Ovary (tissue), 9 donors: Measurements from ENCODE around the gene MEGF6. TPM values are rescaled to one million over a fixed set of nuclear protein-coding genes. Genes with fewer than 3 reads are reported as not detected.
"Not testable (repeated sequence)": the region's sequence is repeated elsewhere in the genome, so short reads cannot be mapped to it uniquely, and the experiment has no call there.

Source experiments
- DNase-seq, 5 donors: peaks; one replicate each; pipeline ENCODE4 v3.0.0-alpha.2; 2019 to 2020
- H3K27ac ChIP-seq, 2 donors: fragments of 200-600 bp; one replicate each; pipeline versions ENCODE4 v1.5.1 to v1.8.0; 2019 to 2022
- H3K27me3 ChIP-seq: fragments of 200-600 bp; one replicate; pipeline ENCODE4 v1.8.0; 2022
- H3K36me3 ChIP-seq: fragments of 200-600 bp; sonication (generic); one replicate; pipeline ENCODE4 v1.5.1; 2019
- H3K4me1 ChIP-seq: one replicate; pipeline ENCODE4 v1.8.1; 2013; ENCODE audit warnings: mild to moderate bottlenecking, moderate library complexity; ENCODE audit not compliant: insufficient read depth
- H3K4me3 ChIP-seq: fragments of 200-600 bp; sonication (generic); one replicate; pipeline ENCODE4 v1.5.1; 2017
- H3K9me3 ChIP-seq, 2 donors: fragments of 200-600 bp in 1 of 2; sonication (generic) in 1 of 2; one replicate each; pipeline versions ENCODE4 v1.5.1 to v1.8.1; 2013 to 2019; ENCODE audit warnings: mild to moderate bottlenecking in 1 of 2, moderate library complexity in 1 of 2
- EP300 ChIP-seq: sonication (generic); formaldehyde crosslinking; IDR thresholded peaks from one replicate; pipeline ENCODE4 v1.6.1; 2017; ENCODE audit warnings: antibody characterized with exemption
- POLR2A ChIP-seq: fragments of 450-650 bp; IDR thresholded peaks from one replicate; pipeline ENCODE4 v1.6.1; 2017; ENCODE audit warnings: antibody characterized with exemption, mild to moderate bottlenecking, moderate library complexity
- WGBS, 3 donors: extraction: QIAGEN DNeasy Blood & Tissue Kit in 1 of 3; methylation state at CpG; one replicate each; pipeline versions ENCODE4 v1.1.5 to v1.1.7; 2013 to 2017; 5-methylcytosine and 5-hydroxymethylcytosine counted together
- intact Hi-C, 4 donors: fragments of 100-400 bp; cut with DNase I; formaldehyde crosslinking; loops; one replicate each; pipeline versions ENCODE4 v1.11.0 to v1.15.1; 2022 to 2023
- polyA plus RNA-seq, 2 donors: library from polyadenylated mRNA; stranded (reverse); fragments of 200-250 nt in 1 of 2; fragments of 350-450 nt in 1 of 2; fragmentation: Illumina TruSeq in 1 of 2; extraction: RNeasy Lipid Tissue Mini Kit (QIAGEN cat#74804) in 1 of 2; gene quantifications; one replicate each; pipeline ENCODE4 v1.2.3, GENCODE V29; 2013 to 2014
- total RNA-seq, 7 donors: library from RNA; depleted of rRNA in 2 of 7; stranded (reverse); fragments of >200 nt in 2 of 7; fragmentation: NEBNext Ultra II Directional in 3 of 7; extraction: Animal tissue kit (Norgen Biotek cat#: 25700) in 3 of 7; gene quantifications; one replicate each; pipeline versions ENCODE4 v1.1.0 to v1.2.4, GENCODE V29; 2016 to 2023
- TF ChIP-seq, protein P1 (sequence below), 3 donors: fragments of 450-650 bp in 2 of 3; fragments of 200-600 bp in 1 of 3; IDR thresholded peaks; one replicate each; pipeline versions ENCODE4 v1.5.1 to v1.8.0; 2016 to 2022; ENCODE audit warnings: antibody characterized with exemption in 3 of 3, mild to moderate bottlenecking in 1 of 3
- donor health status: DM: no; HTN: no; CAD: no; lungs with moderate emphysema.
- donor health status: DM: no; HTN: no; CAD: no.
- donor health status: Bipolar disorder and iron deficiency.
- donor health status: DM: yes; HTN: yes; CAD: no.
- donor health status: DM: no; HTN: no; CAD: no.
- donor health status: DM: yes; HTN: yes; CAD: no.

MEGF6 gene
- total and polyA plus RNA-seq, 9 donors: 0.10 to 117 (median 12.5) TPM

DNA sequence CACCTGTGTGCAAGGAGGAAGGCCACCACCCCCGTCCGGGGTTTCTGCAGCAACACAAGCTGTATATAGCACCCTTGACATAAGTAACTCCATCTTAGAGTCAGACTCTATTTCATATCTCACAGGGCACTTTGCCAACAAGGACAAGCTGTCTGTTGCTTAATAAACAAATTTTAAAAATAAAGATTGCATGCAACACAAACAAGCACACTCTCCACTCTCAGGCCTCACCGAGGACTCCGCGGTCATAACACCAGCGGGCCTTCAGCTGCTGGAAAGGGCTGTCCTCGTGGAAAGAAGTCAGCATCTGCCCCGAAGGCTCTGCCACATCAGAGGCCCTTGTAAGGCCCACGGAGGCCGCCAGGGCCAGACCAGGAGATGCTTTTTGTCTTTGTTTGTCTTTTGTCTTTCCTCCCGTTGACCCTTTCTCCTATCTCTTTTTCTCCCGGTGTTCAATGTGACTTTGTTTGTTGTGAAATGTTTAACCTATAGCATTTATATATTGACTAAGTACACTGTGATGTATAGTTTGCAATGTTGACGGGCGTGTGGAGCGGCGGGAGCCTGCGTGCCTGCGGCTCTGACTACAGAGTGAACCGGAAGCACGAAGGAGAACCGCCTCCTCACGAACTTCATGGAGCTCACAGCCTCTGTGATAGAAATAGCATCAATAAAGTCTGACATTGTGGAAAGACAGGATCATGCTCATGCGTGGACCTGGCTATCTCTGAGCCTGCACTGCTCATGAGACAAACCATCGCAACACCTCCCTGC is 24.1 kb downstream of the MEGF6 start:
- intact Hi-C loops: no loop called here
- TF ChIP-seq EP300 (no peak), POLR2A (no peak)
- TF ChIP-seq, protein P1, sequence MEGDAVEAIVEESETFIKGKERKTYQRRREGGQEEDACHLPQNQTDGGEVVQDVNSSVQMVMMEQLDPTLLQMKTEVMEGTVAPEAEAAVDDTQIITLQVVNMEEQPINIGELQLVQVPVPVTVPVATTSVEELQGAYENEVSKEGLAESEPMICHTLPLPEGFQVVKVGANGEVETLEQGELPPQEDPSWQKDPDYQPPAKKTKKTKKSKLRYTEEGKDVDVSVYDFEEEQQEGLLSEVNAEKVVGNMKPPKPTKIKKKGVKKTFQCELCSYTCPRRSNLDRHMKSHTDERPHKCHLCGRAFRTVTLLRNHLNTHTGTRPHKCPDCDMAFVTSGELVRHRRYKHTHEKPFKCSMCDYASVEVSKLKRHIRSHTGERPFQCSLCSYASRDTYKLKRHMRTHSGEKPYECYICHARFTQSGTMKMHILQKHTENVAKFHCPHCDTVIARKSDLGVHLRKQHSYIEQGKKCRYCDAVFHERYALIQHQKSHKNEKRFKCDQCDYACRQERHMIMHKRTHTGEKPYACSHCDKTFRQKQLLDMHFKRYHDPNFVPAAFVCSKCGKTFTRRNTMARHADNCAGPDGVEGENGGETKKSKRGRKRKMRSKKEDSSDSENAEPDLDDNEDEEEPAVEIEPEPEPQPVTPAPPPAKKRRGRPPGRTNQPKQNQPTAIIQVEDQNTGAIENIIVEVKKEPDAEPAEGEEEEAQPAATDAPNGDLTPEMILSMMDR (IDR thresholded peaks at IDR 0.05): no peak
- Histone ChIP-seq H3K4me1 (no peaks in the 10 kb centered on the region), H3K36me3 (no peaks in the 10 kb centered on the region), H3K27me3 (no peaks in the 10 kb centered on the region), H3K9me3 (no peaks in the 10 kb centered on the region), H3K4me3 (no peak overlapping the region), H3K27ac (no peak overlapping the region)
- WGBS, 3 donors: 42 to 58% (median 52%) methylated on average over 24 of the region's 24 CpGs
- no peak for DNase-seq

DNA sequence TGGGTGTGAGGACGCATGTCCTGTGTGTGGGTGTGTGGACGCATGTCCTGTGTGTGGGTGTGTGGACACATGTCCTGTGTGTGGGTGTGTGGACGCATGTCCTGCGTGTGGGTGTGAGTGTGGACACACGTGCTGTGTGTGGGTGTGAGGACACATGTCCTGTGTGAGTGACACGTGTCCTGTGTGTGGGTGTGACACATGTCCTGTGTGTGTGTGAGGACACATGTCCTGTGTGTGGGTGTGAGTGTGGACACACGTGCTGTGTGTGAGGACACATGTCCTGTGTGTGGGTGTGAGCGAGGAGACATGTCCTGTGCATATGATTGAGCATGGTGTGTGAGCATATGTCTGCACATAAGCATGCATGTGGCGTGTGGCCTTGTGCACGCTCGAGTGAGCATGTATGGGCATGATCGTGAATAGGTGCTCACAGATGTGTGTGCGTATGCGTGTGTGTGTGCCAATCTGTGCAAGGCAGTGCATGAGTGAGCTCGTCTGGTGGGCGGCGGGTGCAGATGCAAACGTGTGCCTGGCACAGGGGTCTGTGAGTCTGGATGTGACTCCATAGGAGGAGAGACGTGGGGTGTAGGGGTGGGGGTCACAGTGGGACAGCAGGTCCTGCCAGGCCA is 25.3 kb downstream of the MEGF6 start:
- TF ChIP-seq EP300: no peak
- TF ChIP-seq, protein P1 (IDR thresholded peaks at IDR 0.05): no peak
- Histone ChIP-seq H3K9me3 (no peaks in the 10 kb centered on the region), H3K4me3 (no peak overlapping the region), H3K27ac (no peak overlapping the region), H3K27me3 (no peaks in the 10 kb centered on the region), H3K36me3 (no peaks in the 10 kb centered on the region), H3K4me1 (no peaks in the 10 kb centered on the region)
- no peak for DNase-seq
- 86 to 91% (median 89%) methylated on average over 19 of the region's 19 CpGs for WGBS, 3 donors
- intact Hi-C loops: no loop called here

DNA sequence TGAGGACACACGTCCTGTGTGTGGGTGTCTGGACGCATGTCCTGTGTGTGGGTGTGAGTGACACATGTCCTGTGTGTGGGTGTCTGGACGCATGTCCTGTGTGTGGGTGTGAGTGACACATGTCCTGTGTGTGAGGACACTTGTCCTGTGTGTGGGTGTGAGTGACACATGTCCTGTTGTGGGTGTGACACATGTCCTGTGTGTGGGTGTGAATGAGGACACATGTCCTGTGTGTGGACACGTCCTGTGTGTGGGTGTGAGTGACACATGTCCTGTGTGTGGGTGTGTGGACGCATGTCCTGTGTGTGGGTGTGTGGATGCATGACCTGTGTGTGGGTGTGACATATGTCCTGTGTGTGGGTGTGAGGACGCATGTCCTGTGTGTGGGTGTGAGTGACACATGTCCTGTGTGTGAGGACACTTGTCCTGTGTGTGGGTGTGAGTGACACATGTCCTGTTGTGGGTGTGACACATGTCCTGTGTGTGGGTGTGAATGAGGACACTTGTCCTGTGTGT is 25.9 kb downstream of the MEGF6 start:
- intact Hi-C loops, H3K9me3 ChIP-seq, H3K4me1 ChIP-seq, H3K27me3 ChIP-seq, DNase-seq, H3K36me3 ChIP-seq, H3K27ac ChIP-seq, H3K4me3 ChIP-seq: not testable (repeated sequence)
- 69 to 76% (median 76%) methylated on average over 6 of the region's 6 CpGs for WGBS, 3 donors

DNA sequence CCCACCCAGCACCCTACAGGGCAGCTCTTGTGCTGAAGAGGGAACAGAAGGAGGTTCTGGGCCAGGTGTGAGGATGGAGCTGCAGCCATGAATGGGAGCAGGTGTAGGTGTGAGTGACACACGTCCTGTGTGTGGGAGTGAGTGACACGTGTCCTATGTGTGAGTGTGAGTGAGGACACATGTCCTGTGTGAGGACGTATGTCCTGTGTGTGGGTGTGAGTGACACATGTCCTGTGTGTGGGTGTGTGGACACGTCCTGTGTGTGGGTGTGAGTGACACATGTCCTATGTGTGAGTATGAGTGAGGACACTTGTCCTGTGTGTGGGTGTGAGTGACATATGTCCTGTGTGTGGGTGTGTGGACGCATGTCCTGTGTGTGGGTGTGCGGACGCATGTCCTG is 26.4 kb downstream of the MEGF6 start:
- no peaks in the 10 kb centered on the region for H3K27me3 ChIP-seq
- H3K27ac ChIP-seq: no peak overlapping the region
- H3K4me1 ChIP-seq: no peaks in the 10 kb centered on the region
- no peak for DNase-seq
- TF ChIP-seq POLR2A (no peak), EP300 (no peak)
- TF ChIP-seq, protein P1 (IDR thresholded peaks at IDR 0.05): no peak
- intact Hi-C loops: no loop called here
- H3K4me3 ChIP-seq: no peak overlapping the region
- H3K36me3 ChIP-seq: no peaks in the 10 kb centered on the region
- WGBS, 3 donors: 84 to 89% (median 84%) methylated on average over 7 of the region's 7 CpGs
- no peaks in the 10 kb centered on the region for H3K9me3 ChIP-seq

DNA sequence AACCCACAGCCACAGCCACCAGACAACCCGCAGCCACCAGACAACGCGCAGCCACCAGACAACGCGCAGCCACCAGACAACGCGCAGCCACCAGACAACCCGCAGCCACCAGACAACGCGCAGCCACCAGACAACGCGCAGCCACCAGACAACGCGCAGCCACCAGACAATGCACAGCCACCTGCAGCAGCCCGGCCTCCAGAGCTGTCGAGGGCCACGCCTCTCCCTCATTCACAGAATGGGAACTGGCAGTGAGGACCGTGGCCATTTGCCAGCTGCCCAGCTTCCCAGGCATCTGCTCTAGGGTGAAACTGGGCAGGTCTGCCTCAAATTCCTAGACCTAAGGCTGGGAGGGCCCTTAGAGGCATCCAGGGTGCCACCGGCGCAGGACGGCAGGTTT is 27.6 kb downstream of the MEGF6 start:
- DNase-seq: not testable (repeated sequence)

More for the DNA sequence above, 27.6 kb downstream of the MEGF6 start:
- H3K9me3 ChIP-seq, intact Hi-C loops, H3K36me3 ChIP-seq, H3K27me3 ChIP-seq, H3K27ac ChIP-seq, H3K4me3 ChIP-seq, H3K4me1 ChIP-seq: not testable (repeated sequence)
- 79 to 96% (median 83%) methylated on average over 12 to 21 of the region's 21 CpGs for WGBS, 3 donors
